ENCODE results near the gene PLN.

PLN gene

DNA sequence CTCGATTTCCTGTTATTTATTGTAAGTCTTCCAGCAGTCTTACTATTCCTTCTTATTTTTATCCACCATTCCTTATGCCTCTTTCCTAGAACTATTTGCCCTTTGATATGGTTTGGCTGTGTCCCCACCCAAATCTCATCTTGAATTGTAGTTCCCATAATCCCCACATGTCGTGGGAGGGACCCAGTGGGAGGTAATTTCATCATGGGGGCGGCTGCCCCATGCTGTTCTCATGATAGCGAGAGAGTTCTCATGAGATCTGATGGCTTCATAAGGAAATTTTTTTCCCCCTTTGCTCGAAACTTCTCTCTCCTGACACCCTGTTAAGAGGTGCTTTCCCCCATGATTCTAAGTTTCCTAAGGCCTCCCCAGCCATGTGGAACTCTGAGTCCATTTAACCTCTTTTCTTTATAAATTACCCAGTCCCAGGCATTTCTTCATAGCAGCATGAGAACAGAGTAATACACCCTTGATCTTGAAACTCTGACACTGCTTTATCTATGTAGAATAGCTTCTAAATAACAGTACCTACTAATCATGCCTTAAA, 48.8 kb downstream of the PLN start:
- no peak overlapping the region for H3K27ac ChIP-seq (ENCODE audit: insufficient read depth in 1 of 2, low read depth in 1 of 2, low read length in 2 of 2, poor library complexity in 1 of 2, severe bottlenecking in 2 of 2)
- ChIA-PET CTCF (interaction anchor here (1.0 kb wide), 1 partner anchor 17 kb away, joined by 5 read pairs; no protein-coding TSS in a partner anchor), POLR2A (no interaction called here)
- WGBS (ENCODE audit: insufficient coverage) = 100% methylated on average over 2 of the region's 5 CpGs
- H3K9me3 ChIP-seq (ENCODE audit: control extremely low read depth in 1 of 5, control insufficient read depth in 4 of 5, insufficient read depth in 2 of 5, low read depth in 1 of 5, low read length in 4 of 5) = no peaks in the 10 kb centered on the region
- no peaks in the 10 kb centered on the region for H3K27me3 ChIP-seq (replicated peaks in 2 of 5; ENCODE audit: control insufficient read depth in 4 of 5, insufficient read depth in 5 of 5, low read length in 4 of 5)
- no peak for DNase-seq
- H3K4me1 ChIP-seq (ENCODE audit: control extremely low read depth in 1 of 4, control insufficient read depth in 4 of 4, insufficient read depth in 4 of 4, low read length in 3 of 4) = peaks cover 0 to 6% (median 2%) of the 10 kb centered on the region in 4 experiments
- H3K36me3 ChIP-seq (ENCODE audit: control insufficient read depth in 4 of 4, insufficient read depth in 4 of 4, low read length in 3 of 4) = peaks cover 0 to 2% (median 0%) of the 10 kb centered on the region in 4 experiments
- H3K4me3 ChIP-seq (ENCODE audit: control insufficient read depth in 1 of 7, extremely low read depth in 1 of 7, insufficient read depth in 4 of 7, low read depth in 2 of 7, low read length in 6 of 7) = no peak overlapping the region

- Histone ChIP-seq H3K4me1 (ENCODE audit: control extremely low read depth in 1 of 4, control insufficient read depth in 4 of 4, insufficient read depth in 4 of 4, low read length in 3 of 4) (peaks cover 0 to 6% (median 2%) of the 10 kb centered on the region in 4 experiments), H3K4me3 (ENCODE audit: control insufficient read depth in 1 of 7, extremely low read depth in 1 of 7, insufficient read depth in 4 of 7, low read depth in 2 of 7, low read length in 6 of 7) (no peak overlapping the region), H3K9me3 (ENCODE audit: control extremely low read depth in 1 of 5, control insufficient read depth in 4 of 5, insufficient read depth in 2 of 5, low read depth in 1 of 5, low read length in 4 of 5) (no peaks in the 10 kb centered on the region), H3K36me3 (ENCODE audit: control insufficient read depth in 4 of 4, insufficient read depth in 4 of 4, low read length in 3 of 4) (peaks cover 0 to 2% (median 0%) of the 10 kb centered on the region in 4 experiments), H3K27ac (ENCODE audit: insufficient read depth in 1 of 2, low read depth in 1 of 2, low read length in 2 of 2, poor library complexity in 1 of 2, severe bottlenecking in 2 of 2) (no peak overlapping the region), H3K27me3 (replicated peaks in 2 of 5; ENCODE audit: control insufficient read depth in 4 of 5, insufficient read depth in 5 of 5, low read length in 4 of 5) (no peaks in the 10 kb centered on the region)
- no peak for DNase-seq
- CTCF ChIA-PET = interaction anchor here (0.6 to 1.5 kb wide), 5 partner anchors 13 to 628 kb away, joined by 3 to 5 read pairs (median 3); no protein-coding TSS in a partner anchor
- POLR2A ChIA-PET = no interaction called here
- 93% methylated on average over 3 of the region's 3 CpGs for WGBS (ENCODE audit: insufficient coverage)
Observed at GRCh38 chr6:118597636-118598035, 49.5 kb downstream of the PLN start.

GRCh38 chr6:118598324-118598723, 50.2 kb downstream of the PLN start:
- Histone ChIP-seq H3K27me3 (replicated peaks in 2 of 5; ENCODE audit: control insufficient read depth in 4 of 5, insufficient read depth in 5 of 5, low read length in 4 of 5) (no peaks in the 10 kb centered on the region), H3K4me3 (ENCODE audit: control insufficient read depth in 1 of 7, extremely low read depth in 1 of 7, insufficient read depth in 4 of 7, low read depth in 2 of 7, low read length in 6 of 7) (no peak overlapping the region), H3K36me3 (ENCODE audit: control insufficient read depth in 4 of 4, insufficient read depth in 4 of 4, low read length in 3 of 4) (peaks cover 0 to 4% (median 1%) of the 10 kb centered on the region in 4 experiments), H3K9me3 (ENCODE audit: control extremely low read depth in 1 of 5, control insufficient read depth in 4 of 5, insufficient read depth in 2 of 5, low read depth in 1 of 5, low read length in 4 of 5) (peaks cover 0 to 3% (median 0%) of the 10 kb centered on the region in 5 experiments), H3K4me1 (ENCODE audit: control extremely low read depth in 1 of 4, control insufficient read depth in 4 of 4, insufficient read depth in 4 of 4, low read length in 3 of 4) (peaks cover 0 to 6% (median 2%) of the 10 kb centered on the region in 4 experiments), H3K27ac (ENCODE audit: insufficient read depth in 1 of 2, low read depth in 1 of 2, low read length in 2 of 2, poor library complexity in 1 of 2, severe bottlenecking in 2 of 2) (no peak overlapping the region)
- ChIA-PET CTCF (interaction anchor here (0.6 to 1.5 kb wide), 4 partner anchors 13 to 110 kb away, joined by 3 to 5 read pairs (median 4); no protein-coding TSS in a partner anchor), POLR2A (no interaction called here)
- DNase-seq = no peak
- WGBS (ENCODE audit: insufficient coverage) = 100% methylated on average over 2 of the region's 2 CpGs

DNA sequence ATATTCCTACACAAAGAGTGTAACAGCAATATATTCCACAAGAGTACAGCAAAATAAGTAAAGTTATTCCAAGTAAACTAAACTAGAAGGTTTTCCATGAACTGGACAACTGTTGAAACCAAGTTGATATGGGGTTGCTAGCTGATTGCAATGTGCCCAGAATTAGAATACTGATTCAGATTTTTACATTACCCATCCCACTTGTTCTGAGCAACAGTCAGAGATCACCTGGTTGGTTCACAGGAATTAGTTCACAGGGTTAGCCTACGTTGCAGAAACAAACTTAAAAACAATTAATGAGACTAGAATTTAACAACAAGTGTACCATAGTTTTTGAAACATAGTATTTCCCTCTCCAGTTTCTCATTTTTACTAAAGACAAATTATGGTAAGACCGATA, 54.2 kb downstream of the PLN start:
- POLR2A ChIA-PET = interaction anchor here (0.6 kb wide), 1 partner anchor 642 kb away, joined by 4 read pairs; no protein-coding TSS in a partner anchor
- WGBS (ENCODE audit: insufficient coverage) = 67% methylated on average over 1 of the region's 2 CpGs
- CTCF ChIA-PET = interaction anchor here (1.4 to 1.6 kb wide), 2 partner anchors 13 to 19 kb away, joined by 3 to 5 read pairs; no protein-coding TSS in a partner anchor
- Histone ChIP-seq H3K27ac (ENCODE audit: insufficient read depth in 1 of 2, low read depth in 1 of 2, low read length in 2 of 2, poor library complexity in 1 of 2, severe bottlenecking in 2 of 2) (no peak overlapping the region), H3K9me3 (ENCODE audit: control extremely low read depth in 1 of 5, control insufficient read depth in 4 of 5, insufficient read depth in 2 of 5, low read depth in 1 of 5, low read length in 4 of 5) (peaks cover 0 to 4% (median 3%) of the 10 kb centered on the region in 5 experiments), H3K27me3 (replicated peaks in 2 of 5; ENCODE audit: control insufficient read depth in 4 of 5, insufficient read depth in 5 of 5, low read length in 4 of 5) (no peaks in the 10 kb centered on the region), H3K4me1 (ENCODE audit: control extremely low read depth in 1 of 4, control insufficient read depth in 4 of 4, insufficient read depth in 4 of 4, low read length in 3 of 4) (peaks cover 0 to 9% (median 2%) of the 10 kb centered on the region in 4 experiments), H3K36me3 (ENCODE audit: control insufficient read depth in 4 of 4, insufficient read depth in 4 of 4, low read length in 3 of 4) (peaks cover 0 to 4% (median 1%) of the 10 kb centered on the region in 4 experiments), H3K4me3 (ENCODE audit: control insufficient read depth in 1 of 7, extremely low read depth in 1 of 7, insufficient read depth in 4 of 7, low read depth in 2 of 7, low read length in 6 of 7) (no peak overlapping the region)
- DNase-seq = no peak

DNA sequence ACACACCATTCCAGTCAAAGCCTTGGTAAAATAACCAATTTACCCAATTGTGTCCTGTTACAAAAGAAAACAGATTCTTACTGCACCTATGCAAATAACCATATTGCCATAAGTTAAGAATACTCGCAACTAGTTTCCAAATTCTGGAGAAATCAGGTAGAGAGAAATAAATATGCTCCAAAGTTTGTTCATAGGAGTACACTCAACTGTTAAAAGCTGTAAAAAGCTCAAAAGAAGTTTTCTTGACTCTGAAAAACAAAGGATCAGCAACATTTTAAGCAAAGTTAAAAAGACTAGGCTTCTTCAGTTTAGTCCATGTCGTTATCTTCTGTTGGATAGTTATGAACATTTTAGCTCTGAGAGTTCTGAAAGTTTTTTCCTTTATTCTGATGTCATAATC, 55.3 kb downstream of the PLN start:
- WGBS (ENCODE audit: insufficient coverage) = 100% methylated on average over 1 of the region's 2 CpGs
- Histone ChIP-seq H3K27ac (ENCODE audit: insufficient read depth in 1 of 2, low read depth in 1 of 2, low read length in 2 of 2, poor library complexity in 1 of 2, severe bottlenecking in 2 of 2) (no peak overlapping the region), H3K36me3 (ENCODE audit: control insufficient read depth in 4 of 4, insufficient read depth in 4 of 4, low read length in 3 of 4) (peaks cover 0 to 4% (median 1%) of the 10 kb centered on the region in 4 experiments), H3K4me1 (ENCODE audit: control extremely low read depth in 1 of 4, control insufficient read depth in 4 of 4, insufficient read depth in 4 of 4, low read length in 3 of 4) (peaks cover 0 to 9% (median 3%) of the 10 kb centered on the region in 4 experiments), H3K27me3 (replicated peaks in 2 of 5; ENCODE audit: control insufficient read depth in 4 of 5, insufficient read depth in 5 of 5, low read length in 4 of 5) (no peaks in the 10 kb centered on the region), H3K9me3 (ENCODE audit: control extremely low read depth in 1 of 5, control insufficient read depth in 4 of 5, insufficient read depth in 2 of 5, low read depth in 1 of 5, low read length in 4 of 5) (peaks cover 0 to 4% (median 3%) of the 10 kb centered on the region in 5 experiments), H3K4me3 (ENCODE audit: control insufficient read depth in 1 of 7, extremely low read depth in 1 of 7, insufficient read depth in 4 of 7, low read depth in 2 of 7, low read length in 6 of 7) (no peak overlapping the region)
- no peak for DNase-seq
- ChIA-PET CTCF (interaction anchor here (1.1 to 1.6 kb wide), 3 partner anchors 12 to 18 kb away, joined by 3 to 5 read pairs (median 3); no protein-coding TSS in a partner anchor), POLR2A (no interaction called here)

GRCh38 chr6:118606268-118606667, 58.2 kb downstream of the PLN start:
- no peak overlapping the region for H3K4me3 ChIP-seq (ENCODE audit: control insufficient read depth in 1 of 7, extremely low read depth in 1 of 7, insufficient read depth in 4 of 7, low read depth in 2 of 7, low read length in 6 of 7)
- no peaks in the 10 kb centered on the region for H3K27me3 ChIP-seq (replicated peaks in 2 of 5; ENCODE audit: control insufficient read depth in 4 of 5, insufficient read depth in 5 of 5, low read length in 4 of 5)
- peaks cover 0 to 4% (median 2%) of the 10 kb centered on the region in 4 experiments for H3K36me3 ChIP-seq (ENCODE audit: control insufficient read depth in 4 of 4, insufficient read depth in 4 of 4, low read length in 3 of 4)
- H3K9me3 ChIP-seq (ENCODE audit: control extremely low read depth in 1 of 5, control insufficient read depth in 4 of 5, insufficient read depth in 2 of 5, low read depth in 1 of 5, low read length in 4 of 5) = peaks cover 0 to 4% (median 3%) of the 10 kb centered on the region in 5 experiments
- CTCF ChIA-PET = interaction anchor here (0.7 to 1.8 kb wide), 4 partner anchors 14 to 321 kb away, joined by 3 to 6 read pairs (median 4); no protein-coding TSS in a partner anchor
- POLR2A ChIA-PET = no interaction called here
- no peak overlapping the region for H3K27ac ChIP-seq (ENCODE audit: insufficient read depth in 1 of 2, low read depth in 1 of 2, low read length in 2 of 2, poor library complexity in 1 of 2, severe bottlenecking in 2 of 2)
- DNase-seq = peak in 2 of 3 donors; percentile 24 to 34
- 96% methylated on average over 2 of the region's 3 CpGs for WGBS (ENCODE audit: insufficient coverage)
- H3K4me1 ChIP-seq (ENCODE audit: control extremely low read depth in 1 of 4, control insufficient read depth in 4 of 4, insufficient read depth in 4 of 4, low read length in 3 of 4) = peaks cover 0 to 9% (median 3%) of the 10 kb centered on the region in 4 experiments

DNA sequence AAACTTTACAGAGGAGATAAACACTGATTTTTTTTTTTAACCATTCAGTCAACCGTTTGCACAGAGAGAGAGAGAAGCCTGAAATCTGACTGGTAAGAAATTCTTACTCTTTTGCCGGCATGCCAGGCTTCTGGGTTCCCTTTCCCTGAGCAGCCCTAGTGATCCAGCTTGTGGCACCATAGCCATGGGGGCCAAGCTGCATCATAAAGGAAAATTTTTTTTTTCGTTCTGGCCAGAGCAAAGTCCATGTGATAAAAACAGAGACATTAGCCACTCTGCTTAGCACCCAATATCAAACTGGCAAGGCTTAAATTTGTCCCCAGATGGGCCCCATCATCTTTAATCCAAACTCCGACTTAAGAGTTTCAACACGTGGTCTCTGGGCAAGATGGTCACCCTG, 58.8 kb downstream of the PLN start:
- ChIA-PET CTCF (interaction anchor here (0.7 to 1.8 kb wide), 4 partner anchors 14 to 322 kb away, joined by 3 to 6 read pairs (median 4); no protein-coding TSS in a partner anchor), POLR2A (no interaction called here)

More for the DNA sequence above, 58.8 kb downstream of the PLN start:
- Histone ChIP-seq H3K4me1 (ENCODE audit: control extremely low read depth in 1 of 4, control insufficient read depth in 4 of 4, insufficient read depth in 4 of 4, low read length in 3 of 4) (peaks cover 0 to 9% (median 3%) of the 10 kb centered on the region in 4 experiments), H3K27me3 (replicated peaks in 2 of 5; ENCODE audit: control insufficient read depth in 4 of 5, insufficient read depth in 5 of 5, low read length in 4 of 5) (no peaks in the 10 kb centered on the region), H3K4me3 (ENCODE audit: control insufficient read depth in 1 of 7, extremely low read depth in 1 of 7, insufficient read depth in 4 of 7, low read depth in 2 of 7, low read length in 6 of 7) (no peak overlapping the region), H3K36me3 (ENCODE audit: control insufficient read depth in 4 of 4, insufficient read depth in 4 of 4, low read length in 3 of 4) (peaks cover 0 to 4% (median 1%) of the 10 kb centered on the region in 4 experiments), H3K27ac (ENCODE audit: insufficient read depth in 1 of 2, low read depth in 1 of 2, low read length in 2 of 2, poor library complexity in 1 of 2, severe bottlenecking in 2 of 2) (no peak overlapping the region), H3K9me3 (ENCODE audit: control extremely low read depth in 1 of 5, control insufficient read depth in 4 of 5, insufficient read depth in 2 of 5, low read depth in 1 of 5, low read length in 4 of 5) (peaks cover 0 to 5% (median 3%) of the 10 kb centered on the region in 5 experiments)
- no peak for DNase-seq
- whole genome bisulfite sequencing (ENCODE audit: insufficient coverage) = 95% methylated on average over 5 of the region's 5 CpGs
